ENCODE measurements around the gene PAPPA2. TPM values are rescaled to one million over a fixed set of nuclear protein-coding genes. Genes with fewer than 3 reads are reported as not detected.
A peak's percentile ranks its signal among the peaks of the same experiment; 100 is the strongest.

The PAPPA2 gene
- total RNA-seq, 3 donors from 2014 or later: 1.2 to 3.9 (median 2.6) TPM

DNA sequence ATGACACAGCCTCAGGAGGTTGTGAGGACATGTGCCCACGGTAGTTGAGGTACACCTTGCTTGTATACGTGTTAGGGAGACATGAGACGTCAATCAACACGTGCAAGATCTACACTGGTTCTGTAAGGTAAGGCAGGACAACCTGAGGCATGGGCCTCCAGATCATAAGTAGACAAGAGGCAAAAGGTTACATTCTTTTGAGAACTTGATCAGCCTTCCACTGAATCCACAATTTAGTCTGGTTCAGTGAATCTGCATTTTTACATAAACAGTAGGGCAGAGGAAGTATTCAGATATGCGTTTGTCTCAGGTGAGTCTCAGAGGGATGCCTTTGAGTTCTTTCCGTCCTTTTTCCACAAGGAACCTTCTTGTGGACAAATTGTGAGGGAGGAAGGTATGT is 352.6 kb downstream of the PAPPA2 start:
- TF ChIP-seq POLR2AphosphoS5 (IDR thresholded peaks at IDR 0.05): no peak
- no peak for TF ChIP-seq POLR2A (IDR thresholded peaks at IDR 0.05)
- TF ChIP-seq, protein P1, sequence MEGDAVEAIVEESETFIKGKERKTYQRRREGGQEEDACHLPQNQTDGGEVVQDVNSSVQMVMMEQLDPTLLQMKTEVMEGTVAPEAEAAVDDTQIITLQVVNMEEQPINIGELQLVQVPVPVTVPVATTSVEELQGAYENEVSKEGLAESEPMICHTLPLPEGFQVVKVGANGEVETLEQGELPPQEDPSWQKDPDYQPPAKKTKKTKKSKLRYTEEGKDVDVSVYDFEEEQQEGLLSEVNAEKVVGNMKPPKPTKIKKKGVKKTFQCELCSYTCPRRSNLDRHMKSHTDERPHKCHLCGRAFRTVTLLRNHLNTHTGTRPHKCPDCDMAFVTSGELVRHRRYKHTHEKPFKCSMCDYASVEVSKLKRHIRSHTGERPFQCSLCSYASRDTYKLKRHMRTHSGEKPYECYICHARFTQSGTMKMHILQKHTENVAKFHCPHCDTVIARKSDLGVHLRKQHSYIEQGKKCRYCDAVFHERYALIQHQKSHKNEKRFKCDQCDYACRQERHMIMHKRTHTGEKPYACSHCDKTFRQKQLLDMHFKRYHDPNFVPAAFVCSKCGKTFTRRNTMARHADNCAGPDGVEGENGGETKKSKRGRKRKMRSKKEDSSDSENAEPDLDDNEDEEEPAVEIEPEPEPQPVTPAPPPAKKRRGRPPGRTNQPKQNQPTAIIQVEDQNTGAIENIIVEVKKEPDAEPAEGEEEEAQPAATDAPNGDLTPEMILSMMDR (IDR thresholded peaks at IDR 0.05): no peak
- no peak overlapping the region for H3K27ac ChIP-seq
- H3K4me3 ChIP-seq: no peak overlapping the region
- intact Hi-C loops (cut with DNase I; ENCODE audit: low total_unique reads): no loop called here
- H3K9me3 ChIP-seq: no peaks in the 10 kb centered on the region
- no peaks in the 10 kb centered on the region for H3K27me3 ChIP-seq
- no peak for DNase-seq (ENCODE audit: low spot score in 2 of 2)
- no peaks in the 10 kb centered on the region for H3K4me1 ChIP-seq
- no peaks in the 10 kb centered on the region for H3K36me3 ChIP-seq

- H3K36me3 ChIP-seq: no peaks in the 10 kb centered on the region
- H3K9me3 ChIP-seq: no peaks in the 10 kb centered on the region
- H3K4me3 ChIP-seq: no peak overlapping the region
- no peak for TF ChIP-seq POLR2A (IDR thresholded peaks at IDR 0.05)
- no peak for TF ChIP-seq POLR2AphosphoS5 (IDR thresholded peaks at IDR 0.05)
- TF ChIP-seq, protein P1 (IDR thresholded peaks at IDR 0.05): no peak
- no peak overlapping the region for H3K27ac ChIP-seq
- no peaks in the 10 kb centered on the region for H3K27me3 ChIP-seq
- intact Hi-C loops (cut with DNase I; ENCODE audit: low total_unique reads): no loop called here
- DNase-seq (ENCODE audit: low spot score in 2 of 2): no peak
- no peaks in the 10 kb centered on the region for H3K4me1 ChIP-seq
Measured at GRCh38 chr1:176816232-176816631, 353.3 kb downstream of the PAPPA2 start.

- H3K9me3 ChIP-seq: no peaks in the 10 kb centered on the region
- no peak overlapping the region for H3K27ac ChIP-seq
- no peak for TF ChIP-seq POLR2AphosphoS5 (IDR thresholded peaks at IDR 0.05)
- no peak for TF ChIP-seq POLR2A (IDR thresholded peaks at IDR 0.05)
- TF ChIP-seq, protein P1 (IDR thresholded peaks at IDR 0.05): no peak
- H3K27me3 ChIP-seq: no peaks in the 10 kb centered on the region
- no peak overlapping the region for H3K4me3 ChIP-seq
- no peak for DNase-seq (ENCODE audit: low spot score in 2 of 2)
- intact Hi-C loops (cut with DNase I; ENCODE audit: low total_unique reads): no loop called here
- H3K4me1 ChIP-seq: no peaks in the 10 kb centered on the region
- H3K36me3 ChIP-seq: no peaks in the 10 kb centered on the region
Measured at GRCh38 chr1:176820391-176821031, 357.5 kb downstream of the PAPPA2 start.

DNA sequence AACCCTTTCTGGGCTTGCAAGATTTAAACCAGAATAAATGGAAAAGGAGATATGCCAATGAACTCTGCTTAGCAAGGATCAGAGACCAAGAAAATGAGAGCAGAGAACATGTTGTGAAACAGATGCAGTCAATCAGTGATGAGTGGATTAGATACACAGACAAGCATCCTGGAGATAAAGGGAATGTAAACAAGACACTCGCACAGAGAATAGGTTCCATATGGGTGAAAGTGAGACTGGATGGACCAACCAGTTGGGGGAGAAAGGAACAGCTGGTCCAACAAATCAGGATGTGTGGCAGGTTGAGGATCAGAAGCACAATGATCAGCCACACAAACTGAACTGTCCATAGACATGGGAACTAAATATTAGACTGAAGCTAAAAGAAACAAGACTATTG is 363.3 kb downstream of the PAPPA2 start:
- TF ChIP-seq POLR2A (IDR thresholded peaks at IDR 0.05): no peak
- no peak for TF ChIP-seq POLR2AphosphoS5 (IDR thresholded peaks at IDR 0.05)
- TF ChIP-seq, protein P1 (IDR thresholded peaks at IDR 0.05): no peak
- Histone ChIP-seq H3K4me1 (no peaks in the 10 kb centered on the region), H3K27me3 (no peaks in the 10 kb centered on the region), H3K4me3 (no peak overlapping the region), H3K36me3 (no peaks in the 10 kb centered on the region), H3K9me3 (no peaks in the 10 kb centered on the region), H3K27ac (no peak overlapping the region)
- DNase-seq (ENCODE audit: low spot score in 2 of 2): no peak
- intact Hi-C loops (cut with DNase I; ENCODE audit: low total_unique reads): no loop called here

DNA sequence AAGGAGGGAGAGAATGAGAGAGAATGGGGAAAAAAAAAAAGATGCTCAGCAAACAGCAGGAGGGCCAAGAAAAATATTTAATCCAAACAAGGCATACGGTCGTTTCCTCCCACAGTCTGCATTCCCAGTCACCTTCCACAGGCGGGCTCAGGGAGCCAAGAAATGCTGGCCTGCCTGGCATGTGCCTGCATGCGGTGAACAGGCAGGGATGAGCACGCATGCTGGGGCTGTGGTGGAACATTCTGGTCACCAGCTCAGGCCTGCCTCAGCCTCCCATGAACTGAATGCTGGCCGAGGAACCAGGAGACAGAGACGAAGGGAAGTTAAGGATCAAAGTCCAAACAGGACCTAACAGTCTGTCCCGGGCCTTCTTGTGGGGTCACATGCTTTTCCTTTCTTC is 366.3 kb downstream of the PAPPA2 start:
- Histone ChIP-seq H3K27ac (no peak overlapping the region), H3K9me3 (no peaks in the 10 kb centered on the region), H3K4me3 (no peak overlapping the region), H3K36me3 (no peaks in the 10 kb centered on the region), H3K4me1 (no peaks in the 10 kb centered on the region), H3K27me3 (no peaks in the 10 kb centered on the region)
- intact Hi-C loops (cut with DNase I; ENCODE audit: low total_unique reads): no loop called here
- DNase-seq (ENCODE audit: low spot score in 2 of 2): peak in 1 of 2 donors; percentile 37
- TF ChIP-seq POLR2A (IDR thresholded peaks at IDR 0.05) (no peak), POLR2AphosphoS5 (IDR thresholded peaks at IDR 0.05) (no peak)
- TF ChIP-seq, protein P1 (IDR thresholded peaks at IDR 0.05): no peak

Data from breast epithelium (tissue), 4 donors.